Heart left ventricle (tissue), 16 donors: ENCODE results near the gene RNF183. TPM values are rescaled to one million over a fixed set of nuclear protein-coding genes. Genes with fewer than 3 reads are reported as not detected.

ENCODE experiments used
- ATAC-seq, 4 donors: fragments of 200-7000 bp; cut with Tn5 transposase; one replicate each; pipeline ENCODE4 v1.9.1; 2020 to 2022; ENCODE audit warnings: moderate library complexity in 4 of 4, mild to moderate bottlenecking in 3 of 4, moderate number of reproducible peaks in 1 of 4
- DNase-seq, 5 donors: peaks; one replicate each; pipeline ENCODE4 v3.0.0-alpha.2; 2020
- H3K27ac ChIP-seq, 12 donors: fragments of 200-600 bp; sonication (generic) in 4 of 12; one replicate each; pipeline versions ENCODE4 v1.5.0 to v1.8.0; 2016 to 2022; ENCODE audit warnings: mild to moderate bottlenecking in 2 of 12
- H3K27me3 ChIP-seq, 9 donors: fragments of 200-600 bp; sonication (generic) in 2 of 9; one replicate each; pipeline versions ENCODE4 v1.5.1 to v1.8.0; 2016 to 2022; ENCODE audit warnings: mild to moderate bottlenecking in 3 of 9
- H3K36me3 ChIP-seq, 9 donors: fragments of 200-600 bp; sonication (generic) in 2 of 9; one replicate each; pipeline versions ENCODE4 v1.5.0 to v1.8.0; 2018 to 2022; ENCODE audit warnings: mild to moderate bottlenecking in 2 of 9
- H3K4me1 ChIP-seq, 12 donors: fragments of 200-600 bp; sonication (generic) in 4 of 12; one replicate each; pipeline versions ENCODE4 v1.5.0 to v1.8.0; 2016 to 2022; ENCODE audit warnings: mild to moderate bottlenecking in 3 of 12
- H3K4me3 ChIP-seq, 12 donors: fragments of 200-600 bp; sonication (generic) in 4 of 12; one replicate each; pipeline versions ENCODE4 v1.5.0 to v1.8.0; 2017 to 2022; ENCODE audit warnings: mild to moderate bottlenecking in 9 of 12, moderate library complexity in 4 of 12
- H3K9me3 ChIP-seq, 12 donors: fragments of 200-600 bp; sonication (generic) in 4 of 12; one replicate each; pipeline versions ENCODE4 v1.5.0 to v1.8.0; 2016 to 2022; ENCODE audit warnings: mild to moderate bottlenecking in 1 of 12
- POLR2A ChIP-seq, 2 donors: fragments of 450-650 bp; IDR thresholded peaks; one replicate each; pipeline ENCODE4 v1.6.1; 2017; ENCODE audit warnings: antibody characterized with exemption in 2 of 2, mild to moderate bottlenecking in 2 of 2, moderate library complexity in 2 of 2
- WGBS, 4 donors: extraction: QIAGEN DNeasy Blood & Tissue Kit in 2 of 4; methylation state at CpG; one replicate each; pipeline versions ENCODE4 v1.1.5 to v1.1.7; 2013 to 2018; 5-methylcytosine and 5-hydroxymethylcytosine counted together
- intact Hi-C, 10 donors: fragments of 100-400 bp; cut with DNase I; formaldehyde crosslinking; loops; one replicate each; pipeline versions ENCODE4 v1.11.1 to v1.14.2; 2022
- polyA plus RNA-seq, 2 donors: library from polyadenylated mRNA; stranded (reverse); fragments of 200-250 nt; gene quantifications; one replicate each; pipeline ENCODE4 v1.2.3, GENCODE V29; 2013
- total RNA-seq, 9 donors: library from RNA; depleted of rRNA in 2 of 9; stranded (reverse); fragments of >200 nt in 2 of 9; fragmentation: NEBNext Ultra II Directional in 3 of 9; extraction: Animal tissue kit (Norgen Biotek cat#: 25700) in 3 of 9; gene quantifications; one replicate each; pipeline versions ENCODE4 v1.1.0 to v1.2.4, GENCODE V29; 2016 to 2023
- TF ChIP-seq, protein P1 (sequence below), 12 donors: fragments of 200-600 bp; sonication (generic) in 4 of 12; IDR thresholded peaks; one replicate each; pipeline versions ENCODE4 v1.5.0 to v1.8.0; 2018 to 2022; ENCODE audit warnings: antibody characterized with exemption in 12 of 12, mild to moderate bottlenecking in 5 of 12
- donor health status: ischemic (EF 13 %, LVEDD 7.1; RV severe dilation, severe dysfunction).
- donor health status: healthy with polysubstance abuse.
- donor health status: DM: no; HTN: yes; CAD: no.
- donor health status: DM: no; HTN: no; CAD: no.
- donor health status: ischemic (EF 25% LVEDD 6.9; RV normal size, moderate dysfunction).
- donor health status: ischemic (EF 25% LVEDD 5.7; RV mildly dilated, moderate dysfunction).
- donor health status: healthy.
- donor health status: DM: yes; HTN: yes; CAD: no.
- donor health status: ischemic (EF 35%, LVEDD 5.7; RV mildly dilated, moderate dysfunction).
- donor health status: nonischemic (EF 11% LVEDD 7.7; RV severe dilation, severe dysfunction).
- donor health status: DM: yes; HTN: yes; CAD: no.
- donor health status: PGD.
- donor health status: ischemic (EF 29% LVEDD 5.4; RV normal size, mild dysfunction).
- donor health status: nonischemic (EF 23%, LVEDD 6.1; RV moderate dilation, normal function).

The RNF183 gene
- total and polyA plus RNA-seq, 11 donors: 0.04 TPM; not detected in 10

DNA sequence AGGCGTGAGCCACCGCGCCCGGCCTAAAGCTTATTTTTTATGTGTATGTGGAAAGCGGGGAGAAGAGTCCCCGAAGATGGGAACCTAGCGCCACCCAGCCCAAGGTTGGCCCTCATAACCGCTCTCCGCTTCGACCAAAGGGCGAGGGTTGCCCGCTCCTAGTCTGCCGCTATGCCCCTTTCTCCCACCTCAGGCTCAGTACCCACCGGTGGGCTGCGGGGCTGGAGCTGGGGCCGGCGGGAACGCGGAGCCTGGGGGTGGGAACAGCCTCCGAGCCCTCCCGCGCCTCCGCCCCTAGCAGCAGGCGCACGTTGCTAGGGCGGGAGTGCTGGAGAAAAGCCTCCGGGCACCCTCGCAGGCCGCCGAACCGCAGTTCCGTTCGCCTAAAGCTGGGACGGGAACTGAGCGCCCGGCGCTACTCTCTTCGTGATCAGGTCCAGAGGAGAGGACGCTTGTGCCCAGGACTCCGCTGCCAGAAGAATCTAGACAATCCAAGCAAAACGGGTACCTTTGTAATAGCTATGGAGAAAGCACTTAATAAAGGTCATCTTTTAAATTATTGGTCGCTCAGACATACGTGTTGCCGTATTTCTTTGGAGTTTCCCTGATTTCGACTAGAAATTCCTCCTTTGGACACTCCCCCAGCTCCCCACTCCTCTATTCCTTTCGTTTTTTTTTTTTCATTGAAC lies 37.0 kb upstream of the RNF183 start, which contains the start of gene WDR31:
WDR31 (minus strand) TSS at position 265 of the 689 bp plus-strand sequence. CDS start 8,253 bp downstream, outside the sequence.
- intact Hi-C loops: loop anchor here in 8 of 10 donors (2.0 to 10.0 kb wide), 6 partner anchors 37 to 65 kb away; partner anchors contain the start of genes ALAD (in 4 of the 8), HDHD3 (in 3 of the 8), CDC26 (in 1 of the 8) and PRPF4 (in 1 of the 8)
- Histone ChIP-seq H3K4me3 (peak within 1 kb of the TSS; percentile 43 to 99 (median 80)), H3K36me3 (no peaks in the 10 kb centered on the region), H3K9me3 (no peaks in the 10 kb centered on the region), H3K27ac (peak within 1 kb of the TSS; percentile 37 to 90 (median 80)), H3K27me3 (no peaks in the 10 kb centered on the region), H3K4me1 (peaks cover 0 to 26% (median 12%) of the 10 kb centered on the region in 12 donors)
- DNase-seq: peak; percentile 87 to 93 (median 89)
- WGBS, 4 donors: 1 to 2% (median 1%) methylated on average over 29 to 46 of the region's 46 CpGs
- peak; percentile 72 to 91 (median 90) for ATAC-seq
- peak in 1 of 2 donors; percentile 52 for TF ChIP-seq POLR2A (IDR thresholded peaks at IDR 0.05)
- TF ChIP-seq, protein P1, sequence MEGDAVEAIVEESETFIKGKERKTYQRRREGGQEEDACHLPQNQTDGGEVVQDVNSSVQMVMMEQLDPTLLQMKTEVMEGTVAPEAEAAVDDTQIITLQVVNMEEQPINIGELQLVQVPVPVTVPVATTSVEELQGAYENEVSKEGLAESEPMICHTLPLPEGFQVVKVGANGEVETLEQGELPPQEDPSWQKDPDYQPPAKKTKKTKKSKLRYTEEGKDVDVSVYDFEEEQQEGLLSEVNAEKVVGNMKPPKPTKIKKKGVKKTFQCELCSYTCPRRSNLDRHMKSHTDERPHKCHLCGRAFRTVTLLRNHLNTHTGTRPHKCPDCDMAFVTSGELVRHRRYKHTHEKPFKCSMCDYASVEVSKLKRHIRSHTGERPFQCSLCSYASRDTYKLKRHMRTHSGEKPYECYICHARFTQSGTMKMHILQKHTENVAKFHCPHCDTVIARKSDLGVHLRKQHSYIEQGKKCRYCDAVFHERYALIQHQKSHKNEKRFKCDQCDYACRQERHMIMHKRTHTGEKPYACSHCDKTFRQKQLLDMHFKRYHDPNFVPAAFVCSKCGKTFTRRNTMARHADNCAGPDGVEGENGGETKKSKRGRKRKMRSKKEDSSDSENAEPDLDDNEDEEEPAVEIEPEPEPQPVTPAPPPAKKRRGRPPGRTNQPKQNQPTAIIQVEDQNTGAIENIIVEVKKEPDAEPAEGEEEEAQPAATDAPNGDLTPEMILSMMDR (IDR thresholded peaks at IDR 0.05): peak in 2 of 12 donors; percentile 8 to 31

DNA sequence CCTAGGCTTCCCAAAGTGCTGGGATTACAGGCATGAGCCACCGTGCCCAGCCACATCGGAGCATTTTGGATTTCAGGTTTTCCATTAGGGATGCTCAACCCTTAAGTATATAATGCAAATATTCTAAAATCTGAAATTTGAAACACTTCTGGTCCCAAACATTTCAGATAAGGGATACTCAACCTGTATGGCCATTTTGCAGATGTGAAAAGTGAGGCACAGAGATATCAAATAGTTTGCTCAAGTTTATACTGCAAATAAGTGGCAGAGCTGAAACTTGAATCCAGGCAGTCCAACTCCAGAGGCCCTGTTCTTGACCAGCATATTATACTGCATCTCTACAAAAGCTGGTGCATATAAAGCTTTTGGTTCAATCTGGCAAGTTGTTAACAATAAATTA lies 34.5 kb upstream of the RNF183 start:
- H3K4me1 ChIP-seq: peaks cover 0 to 14% (median 8%) of the 10 kb centered on the region in 12 donors
- intact Hi-C loops: no loop called here
- WGBS, 4 donors: 89 to 100% (median 95%) methylated on average over 2 of the region's 2 CpGs
- no peak overlapping the region for H3K4me3 ChIP-seq
- DNase-seq (no peak), ATAC-seq (no peak)
- no peaks in the 10 kb centered on the region for H3K36me3 ChIP-seq
- H3K9me3 ChIP-seq: no peaks in the 10 kb centered on the region
- no peak for TF ChIP-seq POLR2A (IDR thresholded peaks at IDR 0.05)
- TF ChIP-seq, protein P1 (IDR thresholded peaks at IDR 0.05): no peak
- no peaks in the 10 kb centered on the region for H3K27me3 ChIP-seq
- no peak overlapping the region for H3K27ac ChIP-seq

DNA sequence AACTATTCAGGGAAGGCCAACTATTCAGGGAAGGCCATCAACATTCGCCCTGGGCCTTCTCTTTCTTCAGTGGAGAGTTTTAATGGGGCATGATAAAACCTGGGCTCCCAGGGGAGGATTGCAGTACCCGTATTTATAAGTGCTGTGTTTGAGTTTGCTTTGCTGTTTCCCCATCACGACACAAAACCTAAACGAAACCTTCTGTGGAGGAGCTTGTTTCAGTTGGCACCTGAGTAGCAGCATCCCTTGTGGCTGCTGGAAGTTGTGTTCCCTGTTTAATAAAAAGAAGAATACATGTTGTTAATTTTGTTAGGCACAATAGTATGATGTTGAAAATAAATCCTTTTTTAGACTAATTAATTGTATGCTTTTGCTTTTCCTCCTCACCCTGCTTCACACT lies 28.6 kb upstream of the RNF183 start:
- Histone ChIP-seq H3K4me3 (no peak overlapping the region), H3K4me1 (peaks cover 0 to 14% (median 0%) of the 10 kb centered on the region in 12 donors), H3K9me3 (no peaks in the 10 kb centered on the region), H3K27me3 (no peaks in the 10 kb centered on the region), H3K27ac (no peak overlapping the region), H3K36me3 (peaks cover 0 to 18% (median 0%) of the 10 kb centered on the region in 9 donors)
- intact Hi-C loops: no loop called here
- DNase-seq (no peak), ATAC-seq (no peak)
- 51 to 80% (median 61%) methylated on average over 4 of the region's 4 CpGs for WGBS, 4 donors
- TF ChIP-seq POLR2A (IDR thresholded peaks at IDR 0.05): no peak

DNA sequence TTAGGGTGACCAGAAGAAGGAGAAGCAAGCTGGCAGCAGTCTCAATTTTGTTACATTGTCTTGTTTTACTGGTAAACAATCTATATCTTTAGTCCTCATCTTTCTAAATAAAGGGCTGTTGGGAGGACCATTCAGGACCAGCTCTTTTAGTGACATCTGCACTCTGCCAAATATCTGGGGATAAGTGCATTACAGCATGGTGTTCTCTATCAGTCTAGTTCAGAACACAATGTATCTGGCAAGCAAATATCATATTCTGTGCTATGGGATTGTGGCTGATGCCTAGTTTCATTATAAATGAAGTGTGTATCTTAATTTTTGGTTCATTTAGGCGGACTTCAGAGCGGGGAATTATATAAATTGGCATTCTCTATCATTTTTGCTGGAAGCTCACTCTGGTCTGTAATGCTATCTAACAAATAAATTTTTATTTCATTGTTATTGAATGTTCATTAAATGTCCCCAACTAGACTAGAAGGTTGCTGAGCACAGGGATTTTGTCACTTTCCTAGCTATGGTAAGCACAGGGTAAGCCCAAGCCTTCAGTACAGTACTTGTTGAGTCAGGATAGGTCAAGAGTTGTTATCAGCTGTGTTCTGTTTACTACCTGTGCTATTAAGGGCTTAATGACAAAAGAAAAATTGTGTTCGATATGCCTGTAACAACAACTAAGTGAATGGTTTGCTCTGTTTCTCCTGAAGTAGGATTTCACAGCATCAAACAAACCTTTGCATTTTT lies 25.0 kb upstream of the RNF183 start:
- Histone ChIP-seq H3K27ac (peak overlapping the region in 9 of 12 donors; percentile 8 to 65 (median 49)), H3K36me3 (peaks cover 0 to 18% (median 0%) of the 10 kb centered on the region in 9 donors), H3K9me3 (no peaks in the 10 kb centered on the region), H3K27me3 (no peaks in the 10 kb centered on the region), H3K4me3 (no peak overlapping the region), H3K4me1 (peaks cover 0 to 14% (median 0%) of the 10 kb centered on the region in 12 donors)
- TF ChIP-seq, protein P1 (IDR thresholded peaks at IDR 0.05): no peak
- TF ChIP-seq POLR2A (IDR thresholded peaks at IDR 0.05): no peak
- peak; percentile 89 to 94 (median 92) for ATAC-seq
- intact Hi-C loops: no loop called here
- no peak for DNase-seq
- WGBS, 4 donors: 75 to 88% (median 83%) methylated on average over 3 of the region's 3 CpGs
